Hippocampal formation (tissue), 2 donors: Measurements from ENCODE around the gene TRIM44.

ENCODE experiments used
- DNase-seq, 2 donors: peaks; one replicate each; lab custom pipeline; 2025; lab: John Stamatoyannopoulos, UW

Gene TRIM44

GRCh38 chr11:35671396-35672127, 9.0 kb downstream of the TRIM44 start:
- no peak for DNase-seq

- DNase-seq: no peak
Measured at GRCh38 chr11:35672608-35673007, 10.0 kb downstream of the TRIM44 start.

GRCh38 chr11:35675901-35676610, 13.5 kb downstream of the TRIM44 start:
- DNase-seq: peak in 1 of 2 donors; percentile 41

DNA sequence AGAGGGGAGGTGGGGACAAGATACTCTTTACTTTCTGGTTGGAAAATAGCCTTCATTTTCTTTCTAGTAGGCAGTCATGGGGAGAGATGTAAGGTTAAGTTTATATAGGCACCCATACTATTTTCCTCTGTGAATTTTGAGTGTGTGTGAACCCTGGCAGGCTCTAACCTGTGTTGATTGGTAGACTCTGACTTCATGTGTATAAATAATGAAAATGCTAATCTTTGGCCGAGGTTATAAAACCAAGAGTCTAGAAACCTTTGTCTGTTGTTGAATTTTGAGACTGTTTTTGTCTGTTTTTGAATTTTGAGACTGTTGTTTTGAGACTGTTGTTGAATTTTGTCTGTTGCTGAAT, 14.0 kb downstream of the TRIM44 start:
- DNase-seq: no peak

- DNase-seq: no peak
Measured at GRCh38 chr11:35677904-35678303, 15.3 kb downstream of the TRIM44 start.

DNA sequence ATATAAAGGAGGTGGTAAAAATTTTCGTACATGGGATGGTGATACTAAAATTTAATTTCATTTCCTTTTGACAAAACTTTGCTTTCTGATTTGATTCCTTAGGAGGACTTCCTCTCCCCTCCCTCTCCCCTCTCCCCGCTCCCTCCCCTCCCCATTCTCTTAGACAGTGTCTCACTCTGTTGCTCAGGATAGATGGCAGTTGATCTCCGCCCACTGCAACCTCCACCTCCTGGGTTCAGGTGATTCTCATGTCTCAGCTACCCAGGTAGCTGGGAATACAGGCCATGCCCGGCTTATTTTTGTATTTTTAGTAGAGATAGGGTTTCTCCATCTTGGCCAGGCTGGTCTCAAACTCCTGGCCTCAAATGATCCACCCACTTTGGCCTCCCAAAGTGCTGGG, 15.9 kb downstream of the TRIM44 start:
- no peak for DNase-seq

GRCh38 chr11:35678975-35679374, 16.4 kb downstream of the TRIM44 start:
- no peak for DNase-seq

- no peak for DNase-seq
Measured at GRCh38 chr11:35680506-35680905, 17.9 kb downstream of the TRIM44 start.

DNA sequence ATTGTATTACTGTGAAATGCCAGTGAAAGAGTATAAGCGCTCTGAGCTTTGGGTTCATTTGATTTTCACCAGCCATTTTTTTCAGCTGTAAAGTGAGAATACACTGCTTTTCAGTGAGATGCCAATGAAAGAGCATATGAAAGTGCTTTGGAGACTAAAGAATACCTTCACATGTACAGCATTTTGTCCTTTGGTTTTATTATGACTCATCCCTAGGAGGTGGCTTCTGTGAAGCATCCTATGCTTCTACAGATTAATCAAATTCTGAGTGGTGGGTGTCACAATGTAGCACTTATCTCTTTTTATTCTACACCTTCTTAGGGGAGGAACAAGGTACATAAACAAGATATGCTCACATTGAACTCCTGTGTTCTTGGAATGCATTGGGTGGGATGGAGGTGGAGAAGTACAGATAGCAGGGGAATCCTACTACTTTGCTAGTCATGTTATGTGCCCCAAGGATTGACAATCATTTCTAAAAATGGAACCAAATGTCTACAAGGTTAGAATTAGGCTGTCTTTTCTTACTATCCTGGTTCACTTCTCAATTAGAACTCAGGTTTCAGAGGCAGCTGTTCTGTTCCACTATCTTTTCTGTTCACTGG, 18.7 kb downstream of the TRIM44 start:
- no peak for DNase-seq

GRCh38 chr11:35682230-35683173, 19.9 kb downstream of the TRIM44 start:
- no peak for DNase-seq

- no peak for DNase-seq
Measured at GRCh38 chr11:35683728-35684339, 21.3 kb downstream of the TRIM44 start.

DNA sequence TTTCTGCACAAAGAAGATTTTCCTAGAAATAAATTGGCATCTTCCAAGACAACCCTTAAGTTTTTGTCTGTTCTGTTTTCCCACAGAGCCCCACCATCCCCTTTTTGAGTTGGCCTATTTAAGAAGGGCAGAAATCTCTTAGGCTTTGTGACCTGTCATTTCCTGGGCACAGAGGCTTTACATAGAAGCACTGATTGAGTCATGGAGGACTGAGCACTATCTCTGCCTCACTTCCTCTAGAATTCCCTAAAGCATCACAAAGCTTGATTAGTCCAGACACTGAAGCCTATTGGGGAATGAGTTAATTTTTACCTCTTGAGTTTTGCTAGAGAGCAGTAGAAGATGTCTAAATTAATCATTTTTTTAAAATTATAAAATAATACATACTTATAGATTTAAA, 25.4 kb downstream of the TRIM44 start:
- no peak for DNase-seq

DNA sequence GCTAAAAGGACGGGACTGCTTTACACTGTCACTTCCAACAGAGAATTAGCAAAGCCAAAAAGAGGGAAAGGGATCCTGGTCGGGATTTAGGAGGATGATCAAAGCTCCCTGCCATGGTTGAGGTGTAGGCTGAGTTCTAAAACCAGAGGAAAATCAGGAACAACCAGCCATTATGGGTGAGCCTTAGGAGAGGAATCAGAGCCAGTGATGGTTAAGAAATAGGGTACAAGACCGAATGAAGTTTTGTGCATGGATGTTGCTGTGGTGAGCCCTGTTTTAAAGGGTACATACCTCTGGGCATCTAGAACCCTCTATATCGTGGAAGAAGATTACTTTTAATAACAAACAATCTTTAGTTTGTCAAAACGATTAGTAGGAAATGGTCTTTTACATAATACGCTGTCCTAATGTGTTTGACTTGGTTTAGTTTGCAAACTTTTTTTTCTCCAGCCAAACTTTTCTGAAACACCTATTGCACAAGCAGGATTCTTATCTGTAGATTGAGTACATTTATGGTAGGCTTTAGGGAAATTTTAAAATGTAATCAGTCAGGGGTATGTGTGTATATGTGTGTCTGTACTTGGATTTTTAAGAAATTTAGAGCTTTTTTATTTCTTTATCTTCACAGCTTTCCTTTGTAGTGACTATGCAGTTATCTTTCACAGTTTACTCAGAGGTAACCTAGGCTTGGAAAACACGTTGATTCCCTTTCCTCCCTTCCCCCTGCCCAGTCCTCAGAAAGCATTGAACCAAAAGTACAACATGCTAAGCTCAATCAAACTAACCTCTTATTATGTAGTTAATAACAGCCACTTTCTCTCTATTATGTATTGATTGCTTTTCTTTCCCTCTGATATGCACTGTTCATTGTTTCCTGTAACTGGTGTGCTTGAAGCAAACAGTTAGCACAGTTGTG, 26.8 kb downstream of the TRIM44 start:
- no peak for DNase-seq

DNA sequence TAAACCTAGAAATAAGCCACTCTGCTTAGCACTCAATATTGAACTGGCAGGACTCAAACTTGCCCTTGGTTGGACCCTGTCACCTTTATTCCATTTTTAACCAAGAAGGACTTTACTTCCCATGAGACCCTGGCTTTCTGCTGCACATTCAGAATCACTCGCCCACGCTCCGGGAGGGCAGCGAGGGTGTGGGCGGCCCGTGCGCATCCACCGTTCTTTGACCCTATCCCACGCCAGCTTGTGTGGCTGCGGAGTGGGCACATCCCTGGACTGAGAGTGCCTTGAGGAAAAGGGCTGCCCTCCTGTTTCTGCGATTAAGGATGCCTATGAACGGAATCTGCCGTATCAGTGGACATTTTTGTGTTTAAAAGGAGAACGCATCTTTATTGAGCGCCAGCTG, 39.6 kb downstream of the TRIM44 start:
- DNase-seq: no peak

DNA sequence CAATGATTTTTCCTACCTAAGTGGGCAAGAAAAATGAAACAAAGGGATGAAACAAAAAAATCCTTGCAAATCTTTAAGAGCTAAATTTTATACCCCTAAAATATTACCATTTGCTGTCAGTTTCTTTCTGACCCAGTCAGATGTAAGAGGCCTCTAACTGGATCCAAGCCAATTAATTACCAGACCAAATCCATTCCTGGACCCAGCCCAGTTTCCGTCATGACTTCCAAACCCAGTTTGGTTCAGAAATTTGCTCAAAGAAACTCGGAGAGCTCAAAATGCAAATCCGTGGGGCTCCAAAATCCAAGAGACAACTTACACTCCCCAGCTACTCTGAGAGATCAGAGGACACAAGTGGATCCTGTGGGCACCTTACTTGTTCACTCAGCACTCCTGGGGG, 46.8 kb downstream of the TRIM44 start:
- no peak for DNase-seq

DNA sequence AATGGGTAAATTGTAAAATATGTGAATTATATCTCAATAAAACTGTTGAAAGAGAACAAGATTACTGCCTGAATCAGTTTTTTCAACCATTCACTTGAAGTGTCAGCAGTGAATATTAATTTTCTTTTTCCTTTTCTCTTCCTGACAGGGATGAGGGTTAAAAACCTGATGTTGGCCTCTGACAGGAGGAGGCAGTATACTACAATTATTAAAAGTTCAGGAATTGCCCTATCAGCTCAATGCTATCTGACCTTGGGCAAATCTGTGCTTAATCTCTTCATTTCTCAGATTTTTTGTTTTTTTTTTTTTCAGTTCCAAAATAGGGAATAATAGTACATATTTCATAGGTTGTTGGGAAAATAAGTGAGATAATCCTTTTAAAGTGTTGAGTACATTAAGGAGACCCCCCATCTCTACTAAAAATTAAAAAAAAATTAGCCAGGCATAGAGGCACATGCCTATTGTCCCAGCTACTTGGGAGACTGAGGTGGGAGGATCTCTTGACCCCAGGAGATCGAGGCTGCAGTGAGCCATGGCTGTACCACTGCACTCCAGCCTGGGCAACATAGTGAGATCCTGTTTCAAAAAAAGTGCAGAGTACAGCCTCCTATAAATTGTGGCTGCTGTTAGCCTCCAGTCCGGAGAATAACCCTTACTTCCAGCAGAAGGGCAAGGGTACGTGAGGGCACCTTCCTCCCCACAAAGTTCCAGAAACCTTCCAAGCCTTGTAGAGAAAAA, 48.8 kb downstream of the TRIM44 start:
- no peak for DNase-seq

- DNase-seq: no peak
Measured at GRCh38 chr11:35711924-35712323, 49.3 kb downstream of the TRIM44 start.

- DNase-seq: no peak
Measured at GRCh38 chr11:35712533-35712932, 50.0 kb downstream of the TRIM44 start.

- DNase-seq: no peak
Measured at GRCh38 chr11:35714882-35715627, 52.5 kb downstream of the TRIM44 start.
